GM12878 (cell line): ENCODE data around the gene SH2D5. TPM values are rescaled to one million over a fixed set of nuclear protein-coding genes. Genes with fewer than 3 reads are reported as not detected.

Experiments used
- ATAC-seq: fragments of 200-7000 bp; cut with Tn5 transposase; 3 replicates; pipeline ENCODE4 v1.9.1; 2020; ENCODE audit warnings: mild to moderate bottlenecking, moderate library complexity
- BruUV-seq: library from RNA; stranded (reverse); fragments of 400-500 nt; replicated peaks from 2 replicates; lab custom pipeline; 2021; lab: Mats Ljungman, UMichigan
- CTCF ChIA-PET: fragments of 300-600 bp; sonication (Branson Sonifier 250); formaldehyde crosslinking; extraction: SDS; loops from one replicate; lab custom pipeline; 2021; ENCODE audit warnings: inconsistent platforms; lab: Yijun Ruan, JAX
- POLR2A ChIA-PET: fragments of 350-600 bp; formaldehyde crosslinking; extraction: SDS; loops from one replicate; lab custom pipeline; 2021; ENCODE audit warnings: inconsistent platforms; lab: Charles Lee
- RAD21 ChIA-PET: fragments of 300-600 bp; sonication (Branson Sonifier 250); formaldehyde crosslinking; loops from one replicate; lab custom pipeline; 2023; ENCODE audit warnings: antibody characterized with exemption; ENCODE audit not compliant: unreplicated experiment; lab: Charles Lee
- SMC1A ChIA-PET: fragments of 300-600 bp; sonication (Branson Sonifier 250); formaldehyde crosslinking; loops from one replicate; lab custom pipeline; 2023; ENCODE audit not compliant: unreplicated experiment, uncharacterized antibody; lab: Charles Lee
- DNase-seq: peaks from one replicate; pipeline ENCODE4 v3.0.0-alpha.2; 2011; ENCODE audit warnings: low read depth, low spot score
- FAIRE-seq: peaks from 3 replicates; lab custom pipeline; 2011; peaks lifted over from hg19 to GRCh38; lab: Jason Lieb, UNC
- H2AFZ ChIP-seq: 2 replicates; pipeline ENCODE4 v1.6.0; 2011; ENCODE audit warnings: low read depth, low read length, control low read depth; ENCODE audit not compliant: control insufficient read depth
- H3K27ac ChIP-seq: 2 replicates; pipeline ENCODE4 v1.5.1; 2011; ENCODE audit warnings: control low read depth; ENCODE audit not compliant: control insufficient read depth, insufficient read depth
- H3K27me3 ChIP-seq, 2 experiments: replicated peaks in 1 of 2; 2 replicates each; pipeline versions ENCODE4 v1.6.0 to v1.6.1; 2011; ENCODE audit warnings: low read length in 1 of 2; ENCODE audit not compliant: control insufficient read depth in 2 of 2, insufficient read depth in 2 of 2
- H3K36me3 ChIP-seq, 2 experiments: 2 replicates each; pipeline ENCODE4 v1.5.1; 2011; ENCODE audit warnings: low read length in 1 of 2; ENCODE audit not compliant: control insufficient read depth in 2 of 2, insufficient read depth in 2 of 2
- H3K4me1 ChIP-seq: 2 replicates; pipeline ENCODE4 v1.6.1; 2011; ENCODE audit warnings: mild to moderate bottlenecking, low read length, moderate library complexity, mixed read lengths; ENCODE audit not compliant: control insufficient read depth, insufficient read depth
- H3K4me2 ChIP-seq: 2 replicates; pipeline ENCODE4 v1.6.0; 2011; ENCODE audit warnings: control low read depth; ENCODE audit not compliant: control insufficient read depth, insufficient read depth
- H3K4me3 ChIP-seq: fragments of 200-600 bp; sonication (generic); 2 replicates; pipeline ENCODE4 v1.5.1; 2016
- H3K79me2 ChIP-seq: 2 replicates; pipeline ENCODE4 v1.6.0; 2011; ENCODE audit warnings: low read length; ENCODE audit not compliant: control insufficient read depth, insufficient read depth
- H3K9ac ChIP-seq: 2 replicates; pipeline ENCODE4 v1.8.0; 2011; ENCODE audit warnings: low read length, control low read depth, mixed read lengths; ENCODE audit not compliant: control insufficient read depth, insufficient read depth
- H3K9me3 ChIP-seq: replicated peaks from 3 replicates; pipeline ENCODE4 v1.5.1; 2011; ENCODE audit warnings: mild to moderate bottlenecking, low read length; ENCODE audit not compliant: control insufficient read depth, insufficient read depth
- H4K20me1 ChIP-seq: 2 replicates; pipeline ENCODE4 v1.6.0; 2011; ENCODE audit not compliant: control insufficient read depth, insufficient read depth
- ATF3 ChIP-seq: IDR thresholded peaks from 2 replicates; pipeline ENCODE4 v1.6.1; 2011; ENCODE audit warnings: low read depth, mild to moderate bottlenecking, low read length, moderate library complexity, borderline replicate concordance; ENCODE audit errors: extremely low read depth
- CEBPZ ChIP-seq: fragments of 150-350 bp; IDR thresholded peaks from 2 replicates; pipeline ENCODE4 v1.6.1; 2016; ENCODE audit warnings: low read depth, low read length
- JUNB ChIP-seq: IDR thresholded peaks from 2 replicates; pipeline ENCODE4 v1.6.1; 2016; ENCODE audit warnings: antibody characterized with exemption, mild to moderate bottlenecking
- NBN ChIP-seq: fragments of 450-650 bp; IDR thresholded peaks from 2 replicates; pipeline ENCODE4 v1.6.1; 2016
- PBX3 ChIP-seq: IDR thresholded peaks from 2 replicates; pipeline ENCODE4 v1.6.1; 2011; ENCODE audit warnings: mild to moderate bottlenecking, low read depth, low read length, moderate library complexity; ENCODE audit not compliant: insufficient replicate concordance
- SPI1 ChIP-seq: IDR thresholded peaks from 2 replicates; pipeline ENCODE4 v1.6.1; 2011; ENCODE audit warnings: low read depth, mild to moderate bottlenecking, low read length, moderate library complexity, borderline replicate concordance; ENCODE audit not compliant: insufficient read depth
- ZBTB11 ChIP-seq: fragments of 450-650 bp; formaldehyde crosslinking; IDR thresholded peaks from 2 replicates; pipeline ENCODE4 v1.5.0; 2022; ENCODE audit warnings: mild to moderate bottlenecking, missing genetic modification characterization
- ZBTB40 ChIP-seq: fragments of 450-650 bp; IDR thresholded peaks from 2 replicates; pipeline ENCODE4 v1.6.1; 2016; ENCODE audit warnings: mild to moderate bottlenecking, moderate library complexity, borderline replicate concordance
- WGBS: methylation state at CpG from one replicate; pipeline ENCODE4 v1.1.6; 2016; ENCODE audit warnings: low lambda C conversion rate; ENCODE audit not compliant: insufficient replicate concordance, insufficient coverage; ENCODE audit errors: missing lambda C conversion rate; 5-methylcytosine and 5-hydroxymethylcytosine counted together
- in situ Hi-C: fragments of 300-500 bp; cut with MboI; formaldehyde crosslinking; loops from 9 replicates; pipeline ENCODE4 v1.14.3; 2018; ENCODE audit warnings: mixed read lengths
- intact Hi-C: fragments of 100-400 bp; cut with micrococcal nuclease; formaldehyde crosslinking; loops from one replicate; pipeline ENCODE4 v1.14.2; 2022; ENCODE audit not compliant: unreplicated experiment
- polyA plus RNA-seq, 11 experiments: library from polyadenylated mRNA; depleted of rRNA in 4 of 11; unstranded in 6 of 11; stranded (reverse) in 5 of 11; fragments of >200 nt; fragmentation: Nextera tagmentation in 4 of 11; fragmentation: Illumina TruSeq in 1 of 11; extraction: Ambion mirVana in 4 of 11; extraction: Trizol in 1 of 11; gene quantifications; 1 replicate in 1 of 11; 2 replicates in 10 of 11; pipeline versions ENCODE4 v1.2.1 to v1.2.3, GENCODE V29; 2011 to 2016; ENCODE audit warnings: inconsistent platforms in 2 of 11, missing spikeins in 2 of 11, low read depth in 1 of 11
- total RNA-seq, 4 experiments: library from RNA; depleted of rRNA in 3 of 4; stranded (reverse); fragments of >200 nt in 3 of 4; fragmentation: Illumina TruSeq in 1 of 4; extraction: Trizol in 1 of 4; gene quantifications; 2 replicates each; pipeline versions ENCODE4 v1.2.1 to v1.2.3, GENCODE V29; 2013 to 2021

Gene SH2D5
- total and polyA plus RNA-seq, 10 of the 15 experiments (the other 5 are each of a cell fraction or from before 2014, with no cell fraction given) = 0.03 to 0.62 (median 0.20) TPM; not detected in 3

GRCh38 chr1:20729990-20730689 is 2.4 kb downstream of the SH2D5 start:
- BruUV-seq = no TSS peak
- H3K27ac ChIP-seq = no peak overlapping the region
- H3K4me1 ChIP-seq = peaks cover 10% of the 10 kb centered on the region
- H3K4me2 ChIP-seq = no peak overlapping the region
- ChIA-PET CTCF (interaction anchor here (1.0 kb wide), 1 partner anchor 33 kb away, joined by 4 read pairs; no protein-coding TSS in a partner anchor), SMC1A (no interaction called here), POLR2A (interaction anchor here (0.7 to 2.8 kb wide), 2 partner anchors 57 to 68 kb away, joined by 3 to 7 read pairs; partner anchors contain the start of gene HP1BP3), RAD21 (interaction anchor here (1.5 to 2.3 kb wide), 2 partner anchors 33 to 465 kb away, joined by 6 read pairs; no protein-coding TSS in a partner anchor)
- FAIRE-seq = no peak
- no peaks in the 10 kb centered on the region for H3K9me3 ChIP-seq
- H3K79me2 ChIP-seq = no peaks in the 10 kb centered on the region
- no peak overlapping the region for H3K9ac ChIP-seq
- no peak overlapping the region for H3K4me3 ChIP-seq
- intact Hi-C loops = no loop called here
- H3K36me3 ChIP-seq = no peaks in the 10 kb centered on the region
- WGBS = 22% methylated on average over 18 of the region's 19 CpGs
- peaks cover 8 to 9% of the 10 kb centered on the region in 2 experiments; a peak in 3 of 4 replicates for H3K27me3 ChIP-seq
- ATAC-seq = no peak
- H2AFZ ChIP-seq = no peak overlapping the region
- H4K20me1 ChIP-seq = 0 out of 2 replicates have a peak, but pooled peaks cover 2% of the 10 kb centered on the region
- no peak for DNase-seq
- in situ Hi-C loops = no loop called here
- TF ChIP-seq ATF3 (no peak), PBX3 (no peak), JUNB (no peak), SPI1 (no peak), CEBPZ (no peak), ZBTB11 (no peak), NBN (no peak), ZBTB40 (no peak)
